ENCODE data around the gene ABCB1. TPM values are rescaled to one million over a fixed set of nuclear protein-coding genes. Genes with fewer than 3 reads are reported as not detected.

The ABCB1 gene
- total RNA-seq, 2 donors from 2014 or later = 2.3 to 3.9 TPM

DNA sequence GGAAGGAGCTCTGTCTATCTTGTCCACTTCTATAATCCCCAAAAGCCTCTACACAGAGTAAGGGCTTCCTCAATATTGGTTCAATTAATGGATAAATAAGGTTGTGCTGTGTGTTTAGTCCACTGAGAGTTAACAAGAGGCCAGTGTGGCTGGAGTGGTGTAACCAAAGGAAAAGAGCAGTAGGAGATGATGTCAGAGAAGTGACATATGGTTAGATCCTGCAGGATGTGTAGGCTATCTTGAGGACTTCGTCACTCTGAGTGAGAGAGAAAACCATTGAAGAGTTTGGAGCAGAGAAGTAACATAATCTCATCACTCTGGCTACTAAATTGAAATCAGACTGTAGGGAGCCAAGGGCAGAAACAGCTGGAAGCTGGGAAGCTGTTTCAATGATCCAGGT lies 14.5 kb upstream of the ABCB1 start:
- Histone ChIP-seq H3K4me1 (no peaks in the 10 kb centered on the region), H3K27ac (no peak overlapping the region), H3K9me3 (no peaks in the 10 kb centered on the region), H3K27me3 (no peaks in the 10 kb centered on the region), H3K4me3 (no peak overlapping the region), H3K36me3 (replicated peaks in 1 of 2; ENCODE audit: insufficient read depth in 1 of 2, low read depth in 2 of 2) (no peaks in the 10 kb centered on the region)
- intact Hi-C loops (cut with DNase I) = no loop called here
- TF ChIP-seq, protein P1, sequence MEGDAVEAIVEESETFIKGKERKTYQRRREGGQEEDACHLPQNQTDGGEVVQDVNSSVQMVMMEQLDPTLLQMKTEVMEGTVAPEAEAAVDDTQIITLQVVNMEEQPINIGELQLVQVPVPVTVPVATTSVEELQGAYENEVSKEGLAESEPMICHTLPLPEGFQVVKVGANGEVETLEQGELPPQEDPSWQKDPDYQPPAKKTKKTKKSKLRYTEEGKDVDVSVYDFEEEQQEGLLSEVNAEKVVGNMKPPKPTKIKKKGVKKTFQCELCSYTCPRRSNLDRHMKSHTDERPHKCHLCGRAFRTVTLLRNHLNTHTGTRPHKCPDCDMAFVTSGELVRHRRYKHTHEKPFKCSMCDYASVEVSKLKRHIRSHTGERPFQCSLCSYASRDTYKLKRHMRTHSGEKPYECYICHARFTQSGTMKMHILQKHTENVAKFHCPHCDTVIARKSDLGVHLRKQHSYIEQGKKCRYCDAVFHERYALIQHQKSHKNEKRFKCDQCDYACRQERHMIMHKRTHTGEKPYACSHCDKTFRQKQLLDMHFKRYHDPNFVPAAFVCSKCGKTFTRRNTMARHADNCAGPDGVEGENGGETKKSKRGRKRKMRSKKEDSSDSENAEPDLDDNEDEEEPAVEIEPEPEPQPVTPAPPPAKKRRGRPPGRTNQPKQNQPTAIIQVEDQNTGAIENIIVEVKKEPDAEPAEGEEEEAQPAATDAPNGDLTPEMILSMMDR (IDR thresholded peaks at IDR 0.05) = no peak
- no peak for TF ChIP-seq POLR2A (IDR thresholded peaks at IDR 0.05)
- ATAC-seq = no peak
- no peak for DNase-seq
- WGBS, 2 donors = 80 to 83% methylated on average over 1 of the region's 1 CpG

DNA sequence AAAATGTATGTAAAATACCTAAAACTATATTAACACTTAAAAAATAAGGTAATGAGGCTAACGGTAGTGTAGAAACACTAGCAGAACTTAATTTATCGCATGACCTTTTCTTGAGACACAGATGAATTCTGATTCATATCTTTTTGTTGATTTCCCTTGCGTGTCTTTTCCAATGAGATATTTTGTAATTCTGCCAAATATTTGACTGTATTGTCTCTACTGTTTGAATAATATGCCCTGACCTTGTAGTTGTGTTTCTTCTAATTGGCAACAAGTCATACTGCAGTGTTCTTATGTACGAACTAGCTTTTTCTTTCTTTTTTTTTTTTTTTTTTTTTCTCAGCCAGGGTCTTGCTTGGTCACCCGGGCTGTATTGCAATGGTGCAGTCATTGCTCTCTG lies 9.2 kb upstream of the ABCB1 start:
- intact Hi-C loops (cut with DNase I) = no loop called here
- WGBS, 2 donors = 73 to 80% methylated on average over 5 of the region's 5 CpGs
- no peaks in the 10 kb centered on the region for H3K4me1 ChIP-seq
- H3K36me3 ChIP-seq (replicated peaks in 1 of 2; ENCODE audit: insufficient read depth in 1 of 2, low read depth in 2 of 2) = no peaks in the 10 kb centered on the region
- no peaks in the 10 kb centered on the region for H3K9me3 ChIP-seq
- H3K4me3 ChIP-seq = no peak overlapping the region
- no peak for ATAC-seq
- H3K27me3 ChIP-seq = no peaks in the 10 kb centered on the region
- no peak for DNase-seq
- no peak overlapping the region for H3K27ac ChIP-seq
- TF ChIP-seq, protein P1 (IDR thresholded peaks at IDR 0.05) = no peak
- no peak for TF ChIP-seq POLR2A (IDR thresholded peaks at IDR 0.05)

DNA sequence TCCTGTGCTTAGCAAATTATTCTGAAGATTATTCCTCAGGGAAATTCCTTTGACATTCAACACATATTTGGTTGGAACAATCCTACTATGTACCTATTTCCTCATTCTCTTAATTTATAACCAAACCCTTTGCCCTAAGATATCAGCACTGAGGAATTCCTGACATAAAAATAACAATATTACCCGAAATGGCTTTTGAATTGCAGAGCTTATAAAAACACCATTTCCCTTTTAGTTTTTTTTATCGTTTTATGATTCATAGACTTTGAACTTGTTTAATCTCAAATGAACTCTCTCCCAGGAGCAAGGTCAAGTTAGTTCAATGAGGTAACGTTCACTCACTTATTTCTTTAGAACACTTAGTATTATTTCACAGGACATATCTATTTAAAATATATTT lies 7.7 kb upstream of the ABCB1 start:
- no peak overlapping the region for H3K27ac ChIP-seq
- intact Hi-C loops (cut with DNase I) = no loop called here
- H3K27me3 ChIP-seq = no peaks in the 10 kb centered on the region
- H3K4me1 ChIP-seq = no peaks in the 10 kb centered on the region
- ATAC-seq = peak; percentile 55
- H3K9me3 ChIP-seq = no peaks in the 10 kb centered on the region
- WGBS, 2 donors = 9 to 11% methylated on average over 3 of the region's 3 CpGs
- TF ChIP-seq, protein P1 (IDR thresholded peaks at IDR 0.05) = no peak
- no peak for TF ChIP-seq POLR2A (IDR thresholded peaks at IDR 0.05)
- no peak for DNase-seq
- no peaks in the 10 kb centered on the region for H3K36me3 ChIP-seq (replicated peaks in 1 of 2; ENCODE audit: insufficient read depth in 1 of 2, low read depth in 2 of 2)
- H3K4me3 ChIP-seq = no peak overlapping the region

DNA sequence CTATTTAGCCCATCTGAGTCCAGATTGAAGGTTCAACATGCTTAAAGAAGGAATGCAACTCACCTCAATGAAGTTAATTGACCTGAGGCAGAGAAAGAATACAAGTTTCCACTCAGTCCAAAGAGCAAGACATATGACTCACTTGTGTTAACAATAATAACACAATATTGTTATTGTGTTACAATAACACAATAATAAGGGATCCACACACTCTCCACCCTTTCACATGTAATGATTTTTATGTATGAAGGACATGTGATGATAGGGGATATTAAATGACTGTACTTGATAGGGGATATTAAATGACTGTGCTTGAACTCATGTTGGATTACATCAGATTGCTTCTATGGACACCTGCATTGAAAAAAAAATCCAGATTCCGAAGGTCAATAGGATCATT lies 3.6 kb upstream of the ABCB1 start:
- no peaks in the 10 kb centered on the region for H3K9me3 ChIP-seq

DNA sequence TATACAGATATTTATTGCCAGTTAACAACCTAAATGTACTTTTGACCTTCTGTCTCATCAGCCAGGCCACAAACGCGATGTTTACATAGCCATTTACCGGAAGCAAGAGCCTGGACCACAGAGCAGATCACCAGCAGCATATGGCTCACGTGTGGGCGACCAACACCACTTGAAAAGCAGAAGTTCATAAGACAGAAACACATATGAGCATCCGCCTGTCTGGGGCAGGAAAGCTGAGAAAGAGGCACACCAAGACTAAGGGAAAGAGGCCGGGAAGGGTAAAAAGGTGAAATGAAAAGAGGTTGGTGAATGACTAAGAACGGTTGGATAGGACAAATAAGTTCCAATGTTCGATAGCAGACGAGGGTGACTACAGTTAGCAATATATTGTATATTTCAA lies 1.3 kb downstream of the ABCB1 start:
- intact Hi-C loops (cut with DNase I) = no loop called here

More for the DNA sequence above, 3.6 kb upstream of the ABCB1 start:
- H3K4me3 ChIP-seq = no peak overlapping the region
- intact Hi-C loops (cut with DNase I) = no loop called here
- ATAC-seq (no peak), DNase-seq (no peak)
- 50 to 54% methylated on average over 1 of the region's 1 CpG for WGBS, 2 donors
- no peak for TF ChIP-seq POLR2A (IDR thresholded peaks at IDR 0.05)
- TF ChIP-seq, protein P1 (IDR thresholded peaks at IDR 0.05) = no peak
- H3K27me3 ChIP-seq = no peaks in the 10 kb centered on the region
- H3K27ac ChIP-seq = no peak overlapping the region
- H3K36me3 ChIP-seq (replicated peaks in 1 of 2; ENCODE audit: insufficient read depth in 1 of 2, low read depth in 2 of 2) = no peaks in the 10 kb centered on the region
- H3K4me1 ChIP-seq = peaks cover 14% of the 10 kb centered on the region

More for the DNA sequence above, 1.3 kb downstream of the ABCB1 start:
- 47 to 64% methylated on average over 10 of the region's 10 CpGs for WGBS, 2 donors
- H3K4me1 ChIP-seq = peaks cover 14% of the 10 kb centered on the region
- H3K36me3 ChIP-seq (replicated peaks in 1 of 2; ENCODE audit: insufficient read depth in 1 of 2, low read depth in 2 of 2) = no peaks in the 10 kb centered on the region
- TF ChIP-seq, protein P1 (IDR thresholded peaks at IDR 0.05) = no peak
- TF ChIP-seq POLR2A (IDR thresholded peaks at IDR 0.05) = no peak
- DNase-seq (peak in 2 of 4 donors; percentile 10 to 25), ATAC-seq (no peak)
- no peaks in the 10 kb centered on the region for H3K9me3 ChIP-seq
- H3K27ac ChIP-seq = no peak overlapping the region
- no peaks in the 10 kb centered on the region for H3K27me3 ChIP-seq
- H3K4me3 ChIP-seq = no peak overlapping the region

All from body of pancreas (tissue), 4 donors.